Body of pancreas (tissue), 4 donors: ENCODE results near the gene PRKG1.

Source experiments
- CTCF ChIP-seq, 7 experiments: fragments of 450-650 bp in 4 of 7; fragments of 200-600 bp in 3 of 7; sonication (generic) in 3 of 7; IDR thresholded peaks; one replicate each; pipeline ENCODE4 v1.5.1; 2016 to 2019; ENCODE audit warnings: antibody characterized with exemption in 7 of 7
- POLR2A ChIP-seq, 3 donors: fragments of 450-650 bp; IDR thresholded peaks; one replicate each; pipeline ENCODE4 v1.6.1; 2016; ENCODE audit warnings: antibody characterized with exemption in 3 of 3, mild to moderate bottlenecking in 2 of 3

DNA sequence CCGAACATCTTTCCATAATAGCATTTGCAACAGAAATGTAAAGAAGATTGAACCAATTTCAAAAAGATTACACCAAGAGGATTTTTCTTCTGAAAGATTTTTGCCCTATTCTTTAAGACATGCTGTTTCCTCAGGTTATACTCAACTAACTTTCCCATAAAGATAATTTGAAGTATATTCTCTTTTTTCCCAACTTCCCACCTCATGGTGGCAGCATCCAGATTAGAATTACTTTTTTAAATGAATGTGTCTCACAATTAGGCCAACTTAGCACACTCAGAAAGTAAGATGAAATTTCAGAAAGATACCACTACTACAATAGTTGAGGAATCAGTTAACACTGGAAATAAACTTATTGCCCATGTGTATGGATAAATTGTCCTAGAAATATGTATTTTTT is 803.3 kb downstream of the PRKG1 start:
- TF ChIP-seq CTCF (IDR thresholded peaks at IDR 0.05) = no peak
- no peak for TF ChIP-seq POLR2A (IDR thresholded peaks at IDR 0.05)
